Heart left ventricle (tissue), 16 donors: ENCODE results near the gene SLC25A6. TPM values are rescaled to one million over a fixed set of nuclear protein-coding genes. Genes with fewer than 3 reads are reported as not detected.

Experiments used
- ATAC-seq, 4 donors: fragments of 200-7000 bp; cut with Tn5 transposase; one replicate each; pipeline ENCODE4 v1.9.1; 2020 to 2022; ENCODE audit warnings: moderate library complexity in 4 of 4, mild to moderate bottlenecking in 3 of 4, moderate number of reproducible peaks in 1 of 4
- DNase-seq, 5 donors: peaks; one replicate each; pipeline ENCODE4 v3.0.0-alpha.2; 2020
- H3K27ac ChIP-seq, 12 donors: fragments of 200-600 bp; sonication (generic) in 4 of 12; one replicate each; pipeline versions ENCODE4 v1.5.0 to v1.8.0; 2016 to 2022; ENCODE audit warnings: mild to moderate bottlenecking in 2 of 12
- H3K27me3 ChIP-seq, 9 donors: fragments of 200-600 bp; sonication (generic) in 2 of 9; one replicate each; pipeline versions ENCODE4 v1.5.1 to v1.8.0; 2016 to 2022; ENCODE audit warnings: mild to moderate bottlenecking in 3 of 9
- H3K36me3 ChIP-seq, 9 donors: fragments of 200-600 bp; sonication (generic) in 2 of 9; one replicate each; pipeline versions ENCODE4 v1.5.0 to v1.8.0; 2018 to 2022; ENCODE audit warnings: mild to moderate bottlenecking in 2 of 9
- H3K4me1 ChIP-seq, 12 donors: fragments of 200-600 bp; sonication (generic) in 4 of 12; one replicate each; pipeline versions ENCODE4 v1.5.0 to v1.8.0; 2016 to 2022; ENCODE audit warnings: mild to moderate bottlenecking in 3 of 12
- H3K4me3 ChIP-seq, 12 donors: fragments of 200-600 bp; sonication (generic) in 4 of 12; one replicate each; pipeline versions ENCODE4 v1.5.0 to v1.8.0; 2017 to 2022; ENCODE audit warnings: mild to moderate bottlenecking in 9 of 12, moderate library complexity in 4 of 12
- H3K9me3 ChIP-seq, 12 donors: fragments of 200-600 bp; sonication (generic) in 4 of 12; one replicate each; pipeline versions ENCODE4 v1.5.0 to v1.8.0; 2016 to 2022; ENCODE audit warnings: mild to moderate bottlenecking in 1 of 12
- CTCF ChIP-seq, 12 donors: fragments of 200-600 bp; sonication (generic) in 4 of 12; IDR thresholded peaks; one replicate each; pipeline versions ENCODE4 v1.5.0 to v1.8.0; 2018 to 2022; ENCODE audit warnings: antibody characterized with exemption in 12 of 12, mild to moderate bottlenecking in 5 of 12
- POLR2A ChIP-seq, 2 donors: fragments of 450-650 bp; IDR thresholded peaks; one replicate each; pipeline ENCODE4 v1.6.1; 2017; ENCODE audit warnings: antibody characterized with exemption in 2 of 2, mild to moderate bottlenecking in 2 of 2, moderate library complexity in 2 of 2
- WGBS, 4 donors: extraction: QIAGEN DNeasy Blood & Tissue Kit in 2 of 4; methylation state at CpG; one replicate each; pipeline versions ENCODE4 v1.1.5 to v1.1.7; 2013 to 2018; 5-methylcytosine and 5-hydroxymethylcytosine counted together
- intact Hi-C, 10 donors: fragments of 100-400 bp; cut with DNase I; formaldehyde crosslinking; loops; one replicate each; pipeline versions ENCODE4 v1.11.1 to v1.14.2; 2022
- polyA plus RNA-seq, 2 donors: library from polyadenylated mRNA; stranded (reverse); fragments of 200-250 nt; gene quantifications; one replicate each; pipeline ENCODE4 v1.2.3, GENCODE V29; 2013
- total RNA-seq, 9 donors: library from RNA; depleted of rRNA in 2 of 9; stranded (reverse); fragments of >200 nt in 2 of 9; fragmentation: NEBNext Ultra II Directional in 3 of 9; extraction: Animal tissue kit (Norgen Biotek cat#: 25700) in 3 of 9; gene quantifications; one replicate each; pipeline versions ENCODE4 v1.1.0 to v1.2.4, GENCODE V29; 2016 to 2023
- donor health status: ischemic (EF 13 %, LVEDD 7.1; RV severe dilation, severe dysfunction).
- donor health status: healthy with polysubstance abuse.
- donor health status: DM: no; HTN: yes; CAD: no.
- donor health status: DM: no; HTN: no; CAD: no.
- donor health status: ischemic (EF 25% LVEDD 6.9; RV normal size, moderate dysfunction).
- donor health status: ischemic (EF 25% LVEDD 5.7; RV mildly dilated, moderate dysfunction).
- donor health status: healthy.
- donor health status: DM: yes; HTN: yes; CAD: no.
- donor health status: ischemic (EF 35%, LVEDD 5.7; RV mildly dilated, moderate dysfunction).
- donor health status: nonischemic (EF 11% LVEDD 7.7; RV severe dilation, severe dysfunction).
- donor health status: DM: yes; HTN: yes; CAD: no.
- donor health status: PGD.
- donor health status: ischemic (EF 29% LVEDD 5.4; RV normal size, mild dysfunction).
- donor health status: nonischemic (EF 23%, LVEDD 6.1; RV moderate dilation, normal function).

The SLC25A6 gene
- total and polyA plus RNA-seq, 11 donors, result 78.2 to 232 (median 129) TPM

GRCh38 chrX:1403228-1403627 is 11.3 kb upstream of the SLC25A6 start:
- ATAC-seq (no peak), DNase-seq (peak in 2 of 5 donors; percentile 11 to 53)
- peaks cover 0 to 81% (median 62%) of the 10 kb centered on the region in 9 donors for H3K36me3 ChIP-seq
- no peak overlapping the region for H3K4me3 ChIP-seq
- H3K4me1 ChIP-seq, result no peaks in the 10 kb centered on the region
- H3K9me3 ChIP-seq, result no peaks in the 10 kb centered on the region
- H3K27me3 ChIP-seq, result no peaks in the 10 kb centered on the region
- intact Hi-C loops, result no loop called here
- H3K27ac ChIP-seq, result no peak overlapping the region
- no peak for TF ChIP-seq CTCF (IDR thresholded peaks at IDR 0.05)
- TF ChIP-seq POLR2A (IDR thresholded peaks at IDR 0.05), result no peak
- 95 to 99% (median 97%) methylated on average over 9 to 10 of the region's 10 CpGs for whole genome bisulfite sequencing, 4 donors

- peak in 2 of 4 donors; percentile 6 to 11 for ATAC-seq
- no peak overlapping the region for H3K27ac ChIP-seq
- no peak for TF ChIP-seq CTCF (IDR thresholded peaks at IDR 0.05)
- TF ChIP-seq POLR2A (IDR thresholded peaks at IDR 0.05), result no peak
- H3K4me3 ChIP-seq, result no peak overlapping the region
- intact Hi-C loops, result no loop called here
- peaks cover 0 to 79% (median 50%) of the 10 kb centered on the region in 9 donors for H3K36me3 ChIP-seq
- H3K4me1 ChIP-seq, result no peaks in the 10 kb centered on the region
- H3K27me3 ChIP-seq, result no peaks in the 10 kb centered on the region
- DNase-seq, result peak in 3 of 5 donors; percentile 12 to 47 (median 19)
- whole genome bisulfite sequencing, 4 donors, result 91 to 92% (median 92%) methylated on average over 29 to 30 of the region's 30 CpGs
- H3K9me3 ChIP-seq, result no peaks in the 10 kb centered on the region
These were observed 9.9 kb upstream of the SLC25A6 start for GRCh38 chrX:1401611-1402430.

GRCh38 chrX:1400742-1401471 is 9.0 kb upstream of the SLC25A6 start:
- Histone ChIP-seq H3K27ac (no peak overlapping the region), H3K36me3 (peaks cover 0 to 72% (median 41%) of the 10 kb centered on the region in 9 donors), H3K4me1 (no peaks in the 10 kb centered on the region), H3K27me3 (no peaks in the 10 kb centered on the region), H3K4me3 (no peak overlapping the region), H3K9me3 (no peaks in the 10 kb centered on the region)
- WGBS, 4 donors, result 74 to 90% (median 85%) methylated on average over 27 of the region's 27 CpGs
- DNase-seq (peak in 2 of 5 donors; percentile 15 to 20), ATAC-seq (no peak)
- no peak for TF ChIP-seq CTCF (IDR thresholded peaks at IDR 0.05)
- no peak for TF ChIP-seq POLR2A (IDR thresholded peaks at IDR 0.05)
- intact Hi-C loops, result no loop called here

- no peaks in the 10 kb centered on the region for H3K4me1 ChIP-seq
- no peaks in the 10 kb centered on the region for H3K27me3 ChIP-seq
- H3K36me3 ChIP-seq, result peaks cover 0 to 63% (median 33%) of the 10 kb centered on the region in 9 donors
- DNase-seq (peak in 1 of 5 donors; percentile 13), ATAC-seq (no peak)
- no peaks in the 10 kb centered on the region for H3K9me3 ChIP-seq
- intact Hi-C loops, result no loop called here
- WGBS, 4 donors, result 88 to 95% (median 92%) methylated on average over 12 of the region's 12 CpGs
- TF ChIP-seq POLR2A (IDR thresholded peaks at IDR 0.05) (no peak), CTCF (IDR thresholded peaks at IDR 0.05) (no peak)
- H3K4me3 ChIP-seq, result no peak overlapping the region
- H3K27ac ChIP-seq, result no peak overlapping the region
These were observed 8.1 kb upstream of the SLC25A6 start for GRCh38 chrX:1400049-1400448.
